ENCODE results near the gene IDH1.

- no peak for TF ChIP-seq ARNT (IDR thresholded peaks at IDR 0.05)
- no peak for TF ChIP-seq TARDBP (IDR thresholded peaks at IDR 0.05)
- no peak for TF ChIP-seq ZNF384 (IDR thresholded peaks at IDR 0.05)
- TF ChIP-seq NFRKB (IDR thresholded peaks at IDR 0.05), result no peak
- TF ChIP-seq SP1 (IDR thresholded peaks at IDR 0.05), result no peak
- no peak for TF ChIP-seq ELF4 (IDR thresholded peaks at IDR 0.05)
- TF ChIP-seq FOXK2 (IDR thresholded peaks at IDR 0.05), result no peak
- TF ChIP-seq HDGF (IDR thresholded peaks at IDR 0.05; ENCODE audit: borderline replicate concordance), result no peak
- TF ChIP-seq SUZ12 (IDR thresholded peaks at IDR 0.05), result no peak
- TF ChIP-seq BHLHE40 (IDR thresholded peaks at IDR 0.05; ENCODE audit: borderline replicate concordance), result no peak
- no peak for TF ChIP-seq L3MBTL2 (conservative IDR thresholded peaks at IDR 0.05)
- no peak for TF ChIP-seq PKNOX1 (IDR thresholded peaks at IDR 0.05)
- TF ChIP-seq FOXM1 (IDR thresholded peaks at IDR 0.05; ENCODE audit: borderline replicate concordance), result no peak
- TF ChIP-seq FOXA1 (IDR thresholded peaks at IDR 0.05), result no peak
These were observed 68.4 kb downstream of the IDH1 start for GRCh38 chr2:208186465-208186864.
